ENCODE data around the gene TSTD2.
"Not testable (repeated sequence)": the region's sequence is repeated elsewhere in the genome, so short reads cannot be mapped to it uniquely, and the experiment has no call there.

The TSTD2 gene

DNA sequence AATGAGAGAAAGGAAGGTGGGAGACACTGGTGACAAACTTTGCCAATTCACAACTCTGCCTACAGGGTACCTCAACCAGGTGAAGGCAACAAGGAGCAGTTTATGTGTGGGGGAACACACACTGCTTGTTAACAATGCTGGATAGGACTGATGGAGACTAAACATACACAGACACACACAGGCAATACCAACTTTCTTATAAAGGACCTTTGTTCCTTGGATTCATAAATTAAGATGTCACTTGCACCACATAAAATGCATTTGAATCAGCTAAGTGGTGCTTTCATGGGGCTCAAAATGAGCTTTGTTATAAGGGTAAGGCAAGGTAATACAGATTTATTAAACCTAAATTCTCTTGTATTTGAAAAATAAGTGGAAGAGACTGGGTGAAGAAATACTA lies 4.0 kb downstream of the TSTD2 start:
- DNase-seq = no peak

DNA sequence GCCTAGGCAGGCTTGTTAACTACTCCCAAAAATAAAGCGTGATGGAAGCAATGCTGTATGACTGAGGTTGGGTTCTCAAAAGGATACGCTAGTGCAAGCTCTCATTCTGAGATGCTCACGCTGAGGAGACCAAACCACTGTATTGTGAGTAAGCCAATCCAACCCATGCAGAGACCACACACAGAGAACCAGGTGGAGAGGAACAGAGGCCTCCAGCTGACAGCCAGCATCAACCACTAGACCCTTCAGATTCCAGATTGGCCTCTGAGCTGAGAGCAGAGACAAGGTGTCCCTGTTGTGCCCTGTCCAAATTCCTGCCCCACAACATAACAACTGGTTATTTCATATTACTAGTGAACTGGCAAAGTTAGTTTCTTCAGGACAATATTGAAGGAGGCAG lies 4.5 kb downstream of the TSTD2 start:
- no peak for DNase-seq

DNA sequence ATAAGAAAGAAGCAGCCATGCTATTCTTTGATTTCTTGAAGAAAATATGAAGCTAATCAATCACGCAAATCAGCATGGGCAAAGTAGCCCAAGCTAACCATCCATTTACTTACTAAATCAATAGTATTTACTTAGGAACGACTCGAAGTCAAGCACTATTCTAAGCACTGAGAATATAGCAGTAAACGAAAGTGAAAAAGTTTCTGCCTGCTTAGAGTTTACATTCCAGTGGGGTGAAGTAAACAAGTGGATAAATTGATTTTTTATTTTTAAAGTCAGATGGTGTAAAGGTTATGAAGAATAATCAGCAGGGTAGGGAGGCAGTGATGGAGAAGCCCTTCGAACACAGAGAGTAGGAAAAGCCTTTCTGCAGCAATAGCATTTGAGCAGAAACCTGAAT lies 5.5 kb downstream of the TSTD2 start:
- no peak for DNase-seq

DNA sequence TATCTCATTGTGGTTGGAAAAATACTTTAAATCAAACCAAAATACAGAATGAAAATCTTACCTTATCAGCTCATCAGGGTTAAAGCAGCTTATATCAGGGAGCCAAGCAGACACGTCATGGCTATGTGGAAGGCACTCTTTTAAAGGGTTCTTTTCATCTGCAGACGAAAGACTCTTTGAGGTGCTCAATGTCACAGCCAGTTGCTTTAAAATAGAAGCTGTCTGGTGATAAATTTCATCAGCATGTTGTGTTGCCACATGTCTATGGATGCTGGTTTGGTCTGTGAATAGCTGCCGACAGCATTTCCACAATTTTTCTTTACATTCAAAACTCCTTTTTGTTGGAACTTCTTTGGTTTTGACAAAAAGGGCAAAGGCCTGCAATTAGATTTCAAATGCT lies 7.5 kb downstream of the TSTD2 start:
- DNase-seq = no peak

DNA sequence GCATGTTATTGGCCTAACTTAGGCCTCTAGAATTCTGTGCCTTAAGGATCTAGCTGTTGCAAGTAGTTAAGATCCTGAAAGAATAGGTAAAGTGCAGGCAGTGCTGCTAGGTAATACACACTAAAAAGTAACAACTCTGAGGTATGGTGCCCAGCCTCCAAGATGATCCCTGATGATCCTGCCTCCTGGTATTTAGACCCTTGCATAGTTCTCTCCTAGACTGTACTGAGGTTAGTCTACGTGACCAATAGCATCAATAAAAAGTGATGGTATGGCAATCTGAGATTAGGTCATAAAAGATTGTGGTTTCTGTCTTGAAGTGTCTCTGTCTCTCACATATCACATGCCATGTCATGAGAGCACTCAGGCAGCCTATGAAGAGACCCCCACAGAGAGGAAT lies 9.2 kb downstream of the TSTD2 start:
- DNase-seq = no peak

DNA sequence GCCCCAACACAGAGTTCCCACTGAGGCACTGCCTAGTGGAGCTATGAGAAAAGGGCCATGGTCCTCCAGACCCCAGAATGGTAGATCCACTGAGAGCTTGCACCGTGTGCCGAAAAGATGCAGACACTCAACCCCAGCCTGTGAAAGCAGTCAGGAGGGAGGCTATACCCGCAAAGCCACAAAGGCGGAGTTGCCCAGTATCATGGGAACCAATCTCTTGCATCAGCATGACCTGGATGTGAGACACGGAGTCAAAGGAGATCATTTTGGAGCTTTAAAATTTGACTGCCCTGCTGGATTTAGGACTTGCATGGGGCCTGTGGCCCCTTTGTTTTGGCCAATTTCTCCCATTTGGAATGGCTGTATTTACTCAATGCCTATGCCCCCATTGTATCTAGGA lies 10.7 kb downstream of the TSTD2 start:
- DNase-seq = not testable (repeated sequence)

DNA sequence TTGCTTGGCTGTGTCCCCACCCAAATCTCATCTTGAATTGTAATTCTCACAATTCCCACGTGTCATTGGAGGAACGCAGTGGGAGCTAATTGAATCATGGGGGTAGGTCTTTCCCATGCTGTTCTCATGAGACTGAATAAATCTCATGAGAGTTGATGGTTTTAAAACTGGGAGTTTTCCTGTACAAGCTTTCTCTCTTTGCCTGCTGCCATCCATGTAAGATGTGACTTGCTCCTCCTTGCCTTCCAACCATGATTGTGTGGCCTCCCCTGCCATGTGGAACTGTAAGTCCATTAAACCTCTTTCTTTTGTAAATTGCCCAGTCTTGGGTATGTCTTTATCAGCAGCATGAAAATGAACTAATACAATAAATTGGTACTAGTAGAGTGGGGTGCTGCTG lies 13.1 kb downstream of the TSTD2 start:
- DNase-seq = not testable (repeated sequence)

DNA sequence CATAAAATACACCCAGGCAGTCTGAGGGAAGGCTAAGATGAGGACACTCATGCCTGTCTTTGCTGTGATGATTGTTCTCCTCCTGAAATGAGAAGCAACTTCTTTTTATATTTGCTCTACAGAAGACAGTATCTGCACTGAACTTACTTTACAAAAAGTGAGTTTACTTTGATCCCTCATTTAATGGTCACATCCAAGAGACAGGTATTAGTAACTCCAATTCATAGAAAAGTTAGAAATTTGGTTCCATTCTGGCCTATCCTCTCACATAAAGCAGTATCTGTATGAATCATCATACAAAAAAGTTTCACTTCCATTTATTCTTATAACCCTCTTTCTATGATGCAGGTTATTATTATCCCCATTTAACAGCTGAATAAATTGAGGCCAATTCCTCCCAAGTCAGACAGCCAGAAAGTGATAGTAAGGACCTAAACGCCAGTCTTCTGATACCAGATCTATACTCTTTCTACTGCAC lies 15.2 kb downstream of the TSTD2 start:
- no peak for DNase-seq

DNA sequence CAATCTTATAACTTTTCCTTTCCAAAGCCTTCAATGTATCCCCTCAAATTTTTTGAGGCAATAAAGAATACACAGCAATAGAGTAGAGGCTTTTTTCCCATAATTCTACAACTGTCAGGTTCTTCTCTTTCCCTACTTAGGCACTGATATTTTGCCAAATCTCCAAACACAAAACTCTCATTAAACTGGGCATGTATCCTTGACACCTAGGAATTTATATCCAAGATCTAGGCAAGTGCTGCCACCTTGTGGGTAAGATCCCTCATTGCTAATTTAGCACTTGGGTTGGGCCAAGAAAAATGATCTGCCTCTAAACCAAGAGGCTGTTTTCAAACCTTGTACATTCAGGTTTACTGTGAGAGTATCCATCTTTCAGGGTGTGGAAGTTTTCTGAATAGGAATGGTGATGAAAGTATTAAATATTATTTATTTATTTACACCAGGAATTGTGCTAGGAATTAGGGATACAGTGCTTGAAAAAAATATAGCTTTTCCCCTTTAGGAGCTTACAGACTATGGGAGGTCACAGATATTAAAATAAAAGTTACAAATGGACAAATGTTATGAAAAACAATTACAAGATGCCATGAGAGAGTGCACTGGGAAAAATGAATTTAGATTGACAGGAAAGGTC lies 17.6 kb downstream of the TSTD2 start:
- peak; percentile 41 to 57 for DNase-seq

DNA sequence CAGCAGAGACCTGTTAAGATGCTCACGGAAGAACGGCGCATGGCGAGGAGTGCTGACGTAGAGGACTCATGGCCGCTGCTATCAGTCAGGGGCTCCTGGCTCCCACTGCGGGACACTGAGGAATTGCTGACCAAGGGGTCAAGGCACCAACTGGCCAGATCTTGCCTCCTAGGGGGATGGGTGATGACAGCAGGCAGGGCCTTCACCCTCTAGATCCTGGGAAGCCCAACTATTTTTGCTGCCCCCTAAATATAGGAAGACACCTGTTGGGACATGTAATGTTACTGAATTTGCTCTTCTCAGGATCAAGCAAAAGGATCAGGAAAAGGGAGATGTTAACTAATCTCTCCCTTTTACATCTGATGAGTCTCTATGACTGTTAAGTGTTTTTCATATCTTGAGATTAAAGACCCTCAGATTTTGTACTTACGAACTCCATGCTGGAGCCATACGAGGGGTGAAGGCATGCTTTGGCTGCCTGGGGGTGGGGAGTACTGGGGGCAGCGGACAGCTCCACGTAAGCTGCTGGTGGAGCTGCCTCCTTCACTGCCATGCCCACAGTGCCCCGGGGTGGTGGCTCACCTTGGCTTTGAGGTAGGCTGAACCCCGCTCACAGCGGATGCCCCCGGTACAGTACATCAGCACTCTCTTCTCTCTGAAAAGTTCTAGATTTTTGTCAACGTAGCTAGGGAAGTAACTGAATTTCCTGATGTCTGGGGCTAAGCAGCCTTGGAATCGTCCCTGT lies 28.1 kb downstream of the TSTD2 start:
- no peak for DNase-seq

DNA sequence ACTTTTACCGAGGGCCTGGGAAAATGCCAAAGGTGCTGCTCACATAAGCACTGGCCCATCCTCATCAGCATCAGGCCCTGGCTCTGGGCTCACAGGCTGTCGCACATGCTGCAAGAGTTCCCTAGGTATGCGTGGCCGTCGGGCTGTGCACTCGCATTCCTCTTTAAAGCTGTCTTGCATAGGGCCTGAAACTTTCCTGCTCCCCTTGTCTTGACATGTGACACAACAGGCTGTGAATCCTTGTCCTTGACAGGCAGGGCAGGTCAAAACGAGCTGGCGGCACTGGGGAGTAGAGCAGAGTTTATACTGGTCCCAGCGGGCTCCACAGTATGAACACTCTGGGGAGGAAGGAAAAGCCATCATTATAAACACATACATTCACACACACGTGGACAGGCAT lies 30.7 kb downstream of the TSTD2 start:
- DNase-seq = no peak

DNA sequence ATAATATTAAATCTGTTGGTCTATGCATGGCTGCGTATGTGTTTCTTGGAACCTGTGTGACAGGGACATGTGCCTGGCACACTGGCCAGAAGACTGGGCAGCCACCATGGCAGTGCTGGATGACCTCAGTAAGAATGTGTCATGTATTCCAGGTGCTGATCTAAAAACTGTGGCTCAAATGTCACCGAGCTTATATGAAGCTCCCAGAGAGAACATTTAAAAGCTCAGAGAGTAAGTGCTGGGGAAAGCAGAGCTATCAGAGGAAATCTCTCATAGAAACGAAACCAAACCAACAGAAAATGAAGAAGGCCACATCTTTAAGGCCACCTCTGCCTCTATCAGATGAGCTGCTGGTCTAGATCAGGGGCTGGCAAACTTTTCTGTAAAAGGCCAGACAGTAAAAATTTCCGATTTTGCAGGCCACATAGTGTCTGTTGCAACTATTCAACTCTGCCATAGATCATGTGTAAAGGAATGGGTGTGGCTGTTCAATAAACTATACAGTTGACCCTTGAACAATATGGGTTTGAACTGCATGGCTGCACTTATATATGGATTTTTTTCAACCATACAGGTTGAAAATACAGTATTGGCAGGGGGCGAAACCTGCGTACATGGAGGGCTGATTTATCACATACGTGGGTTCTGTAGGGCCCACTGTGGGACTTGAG lies 31.8 kb downstream of the TSTD2 start:
- DNase-seq = no peak

DNA sequence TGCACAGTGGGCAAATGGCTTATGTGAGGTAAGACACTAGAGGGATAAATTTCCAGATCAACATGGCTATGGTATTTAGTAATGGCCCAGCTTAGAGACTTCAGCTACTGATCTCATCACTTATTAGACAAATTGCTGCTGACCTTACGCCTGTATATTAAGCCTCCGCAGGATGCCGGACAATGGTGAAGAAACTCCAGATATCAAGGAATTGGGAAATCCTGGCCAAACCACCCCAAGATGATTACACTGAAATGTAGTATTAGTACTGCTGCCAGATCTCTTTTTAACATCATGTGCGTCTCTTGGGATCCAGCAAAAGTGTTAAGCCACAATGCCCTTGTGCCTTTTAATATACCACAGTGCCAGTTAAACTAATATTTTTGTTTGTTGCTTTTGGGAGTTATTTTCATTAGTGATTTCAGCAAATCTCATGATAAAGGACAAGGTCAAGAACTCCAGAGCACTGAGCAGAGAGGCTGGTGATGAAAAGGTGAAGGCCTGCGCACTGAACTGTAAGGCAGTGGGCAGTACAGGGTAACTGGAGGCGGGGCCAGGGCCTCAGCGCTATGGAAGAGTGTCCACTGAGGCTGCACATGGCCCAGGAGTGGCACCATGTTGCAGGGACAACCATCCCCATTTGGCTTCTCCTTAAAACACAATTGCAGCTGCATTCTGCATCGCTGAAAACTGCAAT lies 32.5 kb downstream of the TSTD2 start:
- DNase-seq = no peak

DNA sequence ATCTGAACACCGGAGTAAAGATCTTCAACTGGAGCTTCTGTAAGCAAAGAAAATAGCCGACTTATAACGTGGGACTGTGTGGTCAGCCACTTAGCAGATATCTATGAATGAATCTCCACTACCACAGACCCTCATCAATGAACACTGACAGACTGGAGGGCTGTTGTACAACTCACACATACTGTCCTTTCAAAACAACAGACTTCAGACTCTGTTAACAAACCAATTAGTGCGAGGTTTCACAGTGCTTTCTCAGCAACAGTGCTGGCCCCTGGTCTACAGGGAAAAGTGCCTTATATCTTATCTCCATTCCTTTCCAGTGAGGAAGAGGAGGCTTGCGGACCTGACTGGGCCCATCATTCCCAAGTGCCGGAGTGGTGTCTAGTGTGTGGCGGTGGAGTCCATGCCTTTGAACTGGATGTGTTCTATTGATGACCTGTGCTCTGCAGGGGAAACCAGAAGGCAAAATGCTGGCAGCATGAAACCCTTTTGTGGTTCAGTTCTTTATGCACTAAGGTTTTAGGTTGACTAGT lies 33.8 kb downstream of the TSTD2 start:
- no peak for DNase-seq

DNA sequence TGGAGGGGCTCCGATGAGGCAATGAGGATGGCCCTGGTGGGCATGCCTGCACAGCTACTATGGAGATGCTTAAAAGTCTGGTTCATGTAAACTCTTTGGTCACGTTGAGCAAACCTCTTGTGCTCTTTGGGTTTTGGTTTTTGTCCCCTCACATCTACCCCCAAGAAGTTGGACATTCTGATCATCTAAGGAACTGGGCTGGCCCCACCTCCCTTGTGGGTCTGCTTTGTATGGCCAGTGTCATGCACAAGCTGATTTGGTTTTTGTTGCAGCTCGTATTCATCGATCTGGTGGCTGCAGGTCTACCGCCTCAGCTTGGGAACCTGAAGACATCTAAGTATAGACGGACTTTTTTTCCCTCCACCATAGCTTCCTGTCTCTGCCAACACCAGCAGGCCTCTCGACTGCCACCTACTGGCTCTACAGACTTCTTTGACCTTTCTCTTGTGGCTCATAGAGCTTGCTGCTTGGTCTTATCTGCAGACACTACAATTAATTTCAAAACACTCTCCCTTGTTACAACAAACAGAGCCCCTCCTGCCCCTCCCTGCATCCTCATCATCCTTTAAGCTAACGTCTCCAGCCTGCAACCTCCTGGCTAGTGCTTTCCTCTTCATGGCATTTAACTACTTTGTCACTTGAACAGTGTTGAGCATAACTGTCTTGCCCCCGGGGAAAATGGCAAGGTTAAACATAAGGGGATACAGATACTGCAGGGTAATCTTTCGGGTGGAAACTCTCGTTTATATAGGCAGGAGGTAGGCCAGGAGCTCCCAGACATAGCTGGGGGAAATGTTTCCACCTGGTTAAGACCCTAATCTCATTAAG lies 34.5 kb downstream of the TSTD2 start:
- peak; percentile 61 to 75 for DNase-seq

DNA sequence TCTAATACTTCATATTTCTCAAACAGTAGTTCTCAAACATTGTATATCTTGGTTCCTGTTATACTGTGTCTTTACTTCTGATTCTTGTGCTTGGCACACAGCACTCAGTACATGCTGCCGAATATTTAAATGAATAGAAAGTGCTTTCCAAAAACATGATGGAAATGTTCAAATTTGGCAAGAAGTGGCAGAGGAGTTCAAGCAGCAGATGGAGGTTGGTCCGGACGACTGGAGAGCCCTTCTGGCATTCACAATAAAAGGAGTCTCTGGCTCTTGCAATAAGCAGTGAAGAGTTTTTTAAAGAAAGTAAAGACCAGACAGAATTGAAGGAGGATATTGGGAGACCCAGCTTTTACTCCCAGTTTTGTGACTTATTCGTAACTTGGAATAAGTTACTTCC lies 36.3 kb downstream of the TSTD2 start:
- no peak for DNase-seq

DNA sequence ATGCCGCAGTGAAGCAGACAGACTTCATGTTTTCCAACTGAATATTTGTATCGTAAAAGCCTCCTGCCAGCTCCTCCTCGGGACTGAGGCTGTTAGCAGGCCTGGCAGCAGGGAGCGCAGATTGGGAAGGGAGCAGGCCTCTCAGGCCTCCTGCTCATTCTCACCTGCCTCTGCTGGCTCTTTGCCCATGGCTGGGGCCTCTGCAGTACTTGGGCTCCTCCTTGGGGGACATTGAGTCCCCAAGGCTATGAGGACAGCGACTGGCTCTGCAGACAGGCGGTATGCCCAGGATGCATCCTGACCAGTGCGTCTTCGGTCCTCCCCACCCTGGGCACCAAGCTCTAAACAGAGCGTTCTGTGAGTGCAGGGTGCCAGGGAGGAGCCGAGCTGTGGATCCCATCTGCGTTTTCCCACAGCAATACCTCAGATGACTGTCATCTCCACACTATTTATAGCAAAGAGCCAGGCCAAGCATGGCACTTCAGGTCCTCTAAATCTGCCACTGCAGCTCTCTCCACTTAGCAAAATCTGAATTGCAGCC lies 38.7 kb downstream of the TSTD2 start:
- no peak for DNase-seq

DNA sequence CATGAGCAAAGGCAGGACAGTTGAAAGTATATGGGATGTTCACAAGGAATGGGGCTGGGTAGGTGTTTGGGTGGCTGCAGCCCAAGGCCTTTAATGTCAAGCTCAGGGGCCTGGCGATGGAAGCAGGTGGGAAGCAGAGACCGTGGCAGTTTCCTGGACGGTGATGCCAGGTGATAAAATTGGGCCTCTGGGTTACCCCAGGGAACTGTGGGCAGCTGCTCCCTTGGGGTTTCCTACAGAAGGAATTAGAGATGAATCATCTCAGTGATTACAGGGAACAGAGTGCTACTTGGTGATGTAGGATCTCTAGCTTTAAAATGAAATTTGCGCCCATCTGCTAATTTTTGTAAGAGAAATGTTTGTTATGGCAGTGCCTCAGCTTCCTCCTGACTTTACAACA lies 39.2 kb downstream of the TSTD2 start:
- no peak for DNase-seq

DNA sequence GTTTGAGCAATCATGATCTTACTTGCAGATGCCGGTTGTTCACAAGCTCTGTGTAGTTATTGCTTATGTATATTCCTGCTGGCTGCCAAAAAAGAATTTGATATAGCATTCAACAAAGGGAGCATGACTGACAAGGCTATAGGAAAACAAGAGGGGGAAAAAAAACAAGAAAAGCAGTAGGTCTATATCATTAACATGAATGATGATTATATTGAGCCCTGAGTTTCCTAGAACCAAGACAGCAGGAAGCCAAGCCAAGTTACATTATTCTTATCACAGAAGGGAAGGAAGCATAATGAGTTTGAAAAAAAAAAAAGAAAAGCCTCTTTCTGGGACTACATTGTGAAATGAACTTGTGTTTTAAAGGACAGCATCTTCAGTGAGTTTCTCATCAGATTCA lies 41.0 kb downstream of the TSTD2 start:
- DNase-seq = no peak

DNA sequence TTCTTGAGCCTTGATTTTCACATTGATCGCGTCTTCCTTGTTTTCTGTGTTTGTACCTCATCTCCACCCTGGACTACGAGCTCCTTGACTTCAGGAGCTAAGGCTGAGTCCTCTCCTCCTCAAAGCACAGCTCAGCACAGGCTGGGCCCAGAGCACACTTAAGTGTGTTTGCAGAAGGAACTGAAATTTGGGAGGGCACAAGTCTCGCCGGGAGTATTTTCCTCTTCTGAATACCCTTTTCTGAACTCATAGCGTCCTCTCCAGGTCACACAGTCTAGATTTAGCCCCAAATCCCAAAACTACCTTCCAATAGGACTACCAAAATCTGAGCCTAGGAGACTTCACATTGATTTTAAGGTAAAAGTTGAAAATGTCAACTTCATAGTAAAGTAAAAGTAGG lies 41.6 kb downstream of the TSTD2 start:
- no peak for DNase-seq

DNA sequence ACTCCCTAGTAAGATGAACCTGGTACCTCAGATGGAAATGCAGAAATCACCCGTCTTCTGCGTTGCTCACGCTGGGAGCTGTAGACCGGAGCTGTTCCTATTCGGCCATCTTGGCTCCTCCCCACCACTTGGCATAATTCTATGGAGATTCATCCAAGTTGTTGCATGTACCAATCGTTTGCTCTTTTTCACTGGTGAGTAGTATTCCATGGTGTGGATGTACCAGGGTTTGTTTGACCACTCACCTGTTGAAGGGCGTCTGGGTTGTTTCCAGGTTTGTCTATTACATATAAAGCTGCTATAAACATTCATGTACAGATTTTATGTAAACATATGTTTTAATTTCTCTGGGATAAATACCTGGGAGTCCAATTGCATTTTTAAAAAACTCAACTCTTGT lies 46.3 kb downstream of the TSTD2 start:
- DNase-seq = not testable (repeated sequence)

DNA sequence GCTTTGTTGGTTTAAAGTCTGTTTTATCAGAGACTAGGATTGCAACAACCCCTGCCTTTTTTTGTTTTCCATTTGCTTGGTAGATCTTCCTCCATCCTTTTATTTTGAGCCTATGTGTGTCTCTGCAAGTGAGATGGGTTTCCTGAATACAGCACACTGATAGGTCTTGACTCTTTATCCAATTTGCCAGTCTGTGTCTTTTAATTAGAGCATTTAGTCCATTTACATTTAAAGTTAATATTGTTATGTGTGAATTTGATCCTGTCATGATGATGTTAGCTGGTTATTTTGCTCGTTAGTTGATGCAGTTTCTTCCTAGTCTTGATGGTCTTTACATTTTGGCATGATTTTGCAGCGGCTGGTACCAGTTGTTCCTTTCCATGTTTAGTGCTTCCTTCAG lies 48.4 kb downstream of the TSTD2 start:
- DNase-seq = not testable (repeated sequence)

All from activated CD4-positive, alpha-beta T cell treated with anti-CD3 and anti-CD28 coated beads for 4 hours (primary cell).